GM21619 (cell line): ENCODE measurements around the gene PHLDA1.

Source experiments
- ATAC-seq: cut with Tn5 transposase; IDR thresholded peaks from one replicate; pipeline ENCODE4 v1.9.1; 2021; ENCODE audit not compliant: unreplicated experiment

The PHLDA1 gene

GRCh38 chr12:76031414-76032042 is at the start of gene PHLDA1:
TSS of gene PHLDA1 (minus strand) at chr12:76031776.
- ATAC-seq, result peak; percentile 81

DNA sequence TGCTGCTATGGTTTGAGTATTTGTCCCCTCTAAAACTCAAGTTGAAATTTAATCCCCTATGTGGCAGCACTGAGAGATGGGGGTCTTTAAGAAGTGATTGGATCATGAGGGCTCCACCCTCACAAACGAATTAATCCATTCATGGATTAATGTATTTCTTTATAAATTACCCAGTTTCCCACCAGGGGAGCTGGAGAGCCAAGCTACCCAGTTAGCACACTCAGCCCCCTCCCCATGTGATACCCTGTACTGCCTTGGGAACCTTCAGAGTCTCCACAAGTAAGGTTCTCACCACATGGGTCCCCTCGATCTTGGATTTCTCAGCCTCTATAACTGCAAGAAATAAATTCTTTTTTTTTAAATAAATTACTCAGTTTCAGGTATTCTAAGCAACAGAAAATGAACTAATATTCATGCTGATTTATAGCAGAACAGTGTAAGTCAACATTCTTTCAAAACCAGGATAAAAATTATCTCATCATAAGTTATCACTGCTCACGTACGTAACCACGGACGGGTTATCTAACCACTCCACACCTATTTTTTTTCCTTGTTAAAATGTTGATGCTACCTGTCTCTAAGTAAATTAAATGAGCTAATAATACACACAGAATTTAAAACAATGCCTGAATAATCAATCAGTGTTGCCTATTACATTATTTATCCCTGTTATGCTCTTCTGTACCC is 49.3 kb upstream of the PHLDA1 start:
- ATAC-seq, result no peak

- ATAC-seq, result no peak
Observed at GRCh38 chr12:76080017-76080728, 48.6 kb upstream of the PHLDA1 start.

- no peak for ATAC-seq
Observed at GRCh38 chr12:76078748-76079147, 47.2 kb upstream of the PHLDA1 start.

GRCh38 chr12:76075448-76075847 is 43.9 kb upstream of the PHLDA1 start:
- no peak for ATAC-seq

DNA sequence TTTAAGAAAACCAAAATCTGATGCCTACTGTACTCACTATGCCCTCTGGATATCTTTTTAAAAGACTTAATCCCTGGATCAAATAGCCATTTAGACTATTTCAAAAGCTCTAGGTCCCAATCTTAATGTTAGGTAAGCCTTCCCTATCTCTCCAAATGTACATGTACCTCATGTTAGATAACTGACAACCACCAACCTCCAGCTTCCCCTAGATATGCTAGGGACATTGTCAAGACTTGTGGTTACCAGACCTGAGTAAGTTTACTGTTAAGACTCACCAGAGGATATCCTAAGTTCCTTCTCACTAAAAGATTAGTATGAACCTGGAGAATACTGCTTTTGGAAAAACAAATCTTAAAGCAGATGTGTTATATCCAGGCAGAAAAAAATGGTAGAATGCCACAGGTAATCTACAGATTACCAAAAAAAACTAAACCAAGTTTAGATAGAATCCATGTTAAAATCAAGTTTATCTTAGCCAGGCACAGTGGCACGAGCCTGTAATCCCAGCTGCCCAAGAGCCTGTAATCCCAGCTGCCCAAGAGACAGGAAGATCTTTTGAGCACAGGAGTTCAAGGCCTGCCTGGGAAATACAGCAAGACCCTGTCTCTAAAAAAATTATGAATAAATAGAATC is 43.2 kb upstream of the PHLDA1 start:
- ATAC-seq, result no peak

GRCh38 chr12:76073561-76073960 is 42.0 kb upstream of the PHLDA1 start:
- no peak for ATAC-seq

DNA sequence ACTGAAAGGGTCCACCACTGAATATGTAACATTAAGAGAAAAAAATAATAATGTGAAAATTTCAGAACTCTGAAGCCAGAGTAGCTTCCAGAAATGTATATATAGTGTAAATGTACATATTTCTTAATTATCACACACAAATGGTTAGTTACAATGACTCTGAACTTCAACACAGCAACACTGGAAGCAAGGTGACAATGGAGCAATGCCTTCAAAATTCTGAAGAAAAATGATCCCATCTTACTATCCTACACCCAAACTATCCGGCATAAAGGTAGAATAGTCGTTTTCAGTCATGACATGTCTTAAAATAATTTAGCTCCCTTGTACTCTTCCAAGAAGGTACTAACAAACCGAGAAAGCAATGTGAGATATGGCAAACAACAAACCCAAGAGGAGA is 41.0 kb upstream of the PHLDA1 start:
- no peak for ATAC-seq

- ATAC-seq, result no peak
Observed at GRCh38 chr12:76069339-76069738, 37.8 kb upstream of the PHLDA1 start.

DNA sequence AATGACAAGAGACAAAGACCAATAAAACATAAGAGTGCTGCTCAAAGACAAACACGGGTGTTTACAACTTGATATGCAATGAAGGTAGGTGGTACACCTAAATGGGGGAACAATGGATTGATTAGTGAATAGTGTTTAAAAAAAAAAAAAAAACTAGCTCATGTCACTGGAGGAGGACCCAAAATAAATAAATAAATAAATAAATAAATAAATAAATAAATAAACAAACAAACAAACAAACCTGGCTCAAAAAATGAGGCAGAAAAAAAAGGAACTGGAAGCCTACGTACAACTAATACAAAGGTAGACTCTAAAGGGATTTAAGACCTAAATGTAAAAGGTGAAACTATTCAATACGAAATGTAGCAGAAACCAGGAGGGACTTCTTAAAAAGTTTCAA is 34.3 kb upstream of the PHLDA1 start:
- no peak for ATAC-seq

DNA sequence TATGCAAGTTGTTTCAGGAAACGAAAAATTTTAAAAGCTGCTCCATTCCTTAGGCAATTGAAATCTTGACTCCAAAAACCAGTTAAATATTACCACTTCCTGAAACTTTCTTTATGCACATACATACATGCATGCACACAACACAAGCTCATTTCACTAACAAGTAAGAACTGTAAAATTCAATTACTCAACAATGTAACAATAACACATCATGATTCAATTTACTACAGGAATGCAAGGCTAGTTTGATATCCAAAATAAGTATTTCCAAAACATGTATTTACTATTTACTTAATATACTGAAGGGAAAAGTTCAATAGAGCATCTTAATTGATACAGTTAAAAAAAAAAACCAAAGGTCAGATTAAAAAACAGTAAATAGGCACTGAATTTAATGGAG is 33.3 kb upstream of the PHLDA1 start:
- ATAC-seq, result no peak

DNA sequence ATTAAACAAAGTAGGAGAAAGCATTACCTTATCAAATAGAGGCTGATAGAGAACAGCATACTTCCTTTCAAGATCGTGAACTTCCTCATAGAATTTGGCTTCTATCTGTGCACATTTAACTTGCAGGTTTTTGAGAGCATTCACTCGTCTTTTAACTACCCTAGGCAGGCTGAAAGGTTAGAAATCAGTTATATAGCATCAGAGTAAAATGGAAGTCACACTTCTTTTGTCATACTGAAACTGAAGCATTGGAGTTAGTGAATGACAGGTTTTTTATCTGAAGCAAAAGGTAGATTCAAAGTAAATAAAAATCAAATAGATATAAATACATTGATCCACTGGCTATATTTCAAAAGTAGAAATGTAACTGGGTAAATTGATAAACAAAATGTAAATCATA is 28.5 kb upstream of the PHLDA1 start:
- ATAC-seq, result no peak

- ATAC-seq, result no peak
Observed at GRCh38 chr12:76057326-76057725, 25.8 kb upstream of the PHLDA1 start.

- ATAC-seq, result no peak
Observed at GRCh38 chr12:76055393-76055792, 23.8 kb upstream of the PHLDA1 start.

DNA sequence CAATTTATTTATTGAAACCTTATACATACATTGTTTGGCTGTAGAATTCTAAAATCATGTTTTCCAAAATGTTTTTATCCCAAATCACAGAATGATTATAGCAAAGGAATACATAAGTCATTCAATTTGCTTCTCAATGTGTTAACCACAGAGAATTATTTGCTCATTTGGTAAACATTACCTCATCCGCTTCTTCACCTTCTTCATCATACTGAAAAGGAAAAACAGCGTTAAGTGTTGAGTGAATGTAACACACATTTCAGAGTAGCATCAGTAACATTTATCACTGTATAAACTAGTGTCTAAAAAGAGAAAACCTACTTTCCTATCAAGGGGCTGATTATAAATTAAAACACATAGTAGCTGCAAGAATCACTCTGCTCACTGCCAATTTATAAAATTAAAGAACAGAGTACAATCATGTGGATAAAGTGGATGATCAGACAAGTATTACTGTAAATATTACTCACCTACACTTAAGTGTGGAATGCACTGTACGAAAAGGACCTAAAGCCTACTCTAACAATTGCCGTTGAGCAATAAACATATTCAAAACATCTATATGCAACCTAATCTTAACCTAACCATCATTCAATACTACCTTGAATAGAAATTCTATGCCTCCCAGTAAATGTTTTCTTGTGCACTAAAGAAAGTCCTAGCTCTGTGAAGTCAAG is 18.1 kb upstream of the PHLDA1 start:
- ATAC-seq, result no peak

- no peak for ATAC-seq
Observed at GRCh38 chr12:76047742-76048141, 16.2 kb upstream of the PHLDA1 start.

DNA sequence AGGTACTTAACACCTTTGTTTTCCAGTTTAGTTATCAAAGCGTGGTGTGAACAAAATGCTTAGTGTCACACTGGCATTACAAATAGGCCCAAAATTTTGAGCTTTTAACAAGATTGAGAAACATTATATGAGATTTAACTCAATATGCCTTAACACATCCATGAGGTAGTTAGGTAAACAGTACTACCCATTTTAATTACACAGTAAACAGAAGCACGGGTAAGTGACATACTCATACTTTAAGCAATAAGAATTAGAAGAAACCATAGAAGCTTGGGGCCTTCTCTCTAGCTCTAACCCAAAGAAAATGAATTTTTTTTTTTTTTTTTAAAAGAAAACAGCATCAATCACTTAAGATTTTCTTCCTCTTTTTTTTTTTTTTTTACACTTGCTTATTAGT is 15.5 kb upstream of the PHLDA1 start:
- ATAC-seq, result no peak

DNA sequence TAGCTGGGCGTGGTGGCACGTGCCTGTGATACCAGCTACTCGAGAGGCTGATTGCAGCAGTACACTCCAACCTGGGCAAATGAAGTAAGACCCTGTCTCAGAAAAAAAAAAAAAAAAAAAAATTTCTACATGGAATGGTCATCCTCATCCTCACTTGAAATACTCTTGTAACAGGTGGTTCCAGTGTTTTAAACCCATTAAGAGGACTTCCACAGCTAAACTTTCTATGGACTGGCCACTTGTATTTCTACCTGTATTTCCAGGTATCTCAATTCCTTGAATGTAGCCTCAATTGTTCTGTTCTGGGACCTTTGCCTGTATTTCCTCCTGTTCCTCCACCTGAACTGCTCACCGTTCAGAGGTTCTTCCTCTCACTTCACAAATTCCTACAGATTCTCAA is 11.8 kb upstream of the PHLDA1 start:
- no peak for ATAC-seq

GRCh38 chr12:76042147-76042546 is 10.6 kb upstream of the PHLDA1 start:
- ATAC-seq, result no peak

- no peak for ATAC-seq
Observed at GRCh38 chr12:76041406-76041805, 9.8 kb upstream of the PHLDA1 start.

DNA sequence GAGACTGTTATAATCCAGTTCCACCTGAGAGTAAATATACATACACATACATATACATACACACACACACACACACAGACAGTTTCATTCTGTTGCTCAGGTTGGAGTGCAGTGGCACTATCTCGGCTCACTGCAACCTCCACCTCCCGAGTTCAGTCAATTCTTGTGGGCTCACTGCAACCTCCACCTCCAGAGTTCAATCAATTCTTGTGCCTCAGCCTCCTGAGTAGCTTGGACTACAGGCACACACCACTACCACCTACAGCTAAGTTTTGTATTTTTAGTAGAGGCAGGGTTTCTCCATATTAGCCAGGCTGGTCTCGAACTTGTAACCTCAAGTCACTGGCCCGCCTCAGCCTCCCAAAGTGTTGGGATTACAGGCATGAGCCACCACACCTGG is 8.9 kb upstream of the PHLDA1 start:
- no peak for ATAC-seq
